Activated CD4-positive, alpha-beta T cell treated with anti-CD3 and anti-CD28 coated beads for 36 hours (primary cell): ENCODE data around the gene RNF168. TPM values are rescaled to one million over a fixed set of nuclear protein-coding genes. Genes with fewer than 3 reads are reported as not detected.
"Not testable (repeated sequence)": the region's sequence is repeated elsewhere in the genome, so short reads cannot be mapped to it uniquely, and the experiment has no call there.

Source experiments
- ATAC-seq: fragments of 200-7000 bp; cut with Tn5 transposase; one replicate; pipeline ENCODE4 v1.10.0; 2021; ENCODE audit warnings: mild to moderate bottlenecking, moderate library complexity
- CTCF ChIA-PET: fragments of 350-600 bp; sonication (Branson Sonifier 250); formaldehyde crosslinking; loops from one replicate; lab custom pipeline; 2021; ENCODE audit warnings: antibody characterized with exemption; lab: Charles Lee
- POLR2A ChIA-PET: fragments of 350-600 bp; sonication (Branson Sonifier 250); formaldehyde crosslinking; loops from one replicate; lab custom pipeline; 2021; ENCODE audit warnings: antibody characterized with exemption, inconsistent platforms; lab: Charles Lee
- DNase-seq: peaks from one replicate; pipeline ENCODE4 v3.0.0-alpha.2; 2020
- H3K27ac Mint-ChIP-seq: one replicate; pipeline ENCODE4 v1.8.0; 2021; ENCODE audit warnings: mixed read lengths
- H3K27me3 Mint-ChIP-seq: one replicate; pipeline ENCODE4 v1.8.0; 2021; ENCODE audit warnings: mixed read lengths
- H3K36me3 Mint-ChIP-seq: one replicate; pipeline ENCODE4 v1.8.0; 2021; ENCODE audit warnings: low read depth, mixed read lengths
- H3K4me1 Mint-ChIP-seq: one replicate; pipeline ENCODE4 v1.8.0; 2021; ENCODE audit warnings: mixed read lengths
- H3K4me3 Mint-ChIP-seq: one replicate; pipeline ENCODE4 v1.8.0; 2021; ENCODE audit warnings: mild to moderate bottlenecking, moderate library complexity, mixed read lengths
- H3K9me3 Mint-ChIP-seq: one replicate; pipeline ENCODE4 v1.8.0; 2021; ENCODE audit warnings: low read depth, mixed read lengths
- intact Hi-C, 2 experiments: fragments of 100-400 bp; cut with DNase I in 1 of 2; cut with micrococcal nuclease in 1 of 2; formaldehyde crosslinking; loops; one replicate each; pipeline versions ENCODE4 v1.14.2 to v1.15.1; 2022 to 2024; cut with DNase I, micrococcal nuclease
- total RNA-seq, 2 experiments: library from RNA; stranded (reverse); gene quantifications; one replicate each; pipeline ENCODE4 v1.2.3, GENCODE V29; 2021

The RNF168 gene
- total RNA-seq, 2 experiments from 2014 or later = 20.8 to 21.8 TPM

DNA sequence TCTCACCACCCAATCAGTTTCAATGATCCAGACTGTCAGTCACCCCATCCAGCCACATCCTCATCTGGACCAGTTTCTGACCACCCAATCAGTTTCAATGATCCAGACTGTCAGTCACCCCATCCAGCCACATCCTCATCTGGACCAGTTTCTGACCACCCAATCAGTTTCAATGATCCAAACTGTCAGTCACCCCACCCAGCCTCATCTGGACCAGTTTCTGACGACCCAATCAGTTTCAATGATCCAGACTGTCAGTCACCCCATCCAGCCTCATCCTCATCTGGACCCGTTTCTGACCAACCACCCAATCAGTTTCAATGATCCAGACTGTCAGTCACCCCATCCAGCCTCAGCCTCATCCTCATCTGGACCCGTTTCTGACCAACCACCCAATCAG is 33.4 kb downstream of the RNF168 start:
- not testable (repeated sequence) for H3K27me3 Mint-ChIP-seq

GRCh38 chr3:196463804-196464203 is 39.8 kb downstream of the RNF168 start:
- Mint-ChIP-seq H3K4me1 (peaks cover 9% of the 10 kb centered on the region), H3K27ac (no peak overlapping the region), H3K36me3 (peaks cover 8% of the 10 kb centered on the region), H3K4me3 (no peak overlapping the region), H3K9me3 (peaks cover 4% of the 10 kb centered on the region), H3K27me3 (no peaks in the 10 kb centered on the region)
- intact Hi-C loops = no loop called here
- CTCF ChIA-PET = interaction anchor here (1.1 kb wide), 1 partner anchor 55 kb away, joined by 3 read pairs; no protein-coding TSS in a partner anchor
- POLR2A ChIA-PET = no interaction called here
- DNase-seq (no peak), ATAC-seq (no peak)

More for the DNA sequence above, 33.4 kb downstream of the RNF168 start:
- CTCF ChIA-PET, H3K27ac Mint-ChIP-seq, H3K4me1 Mint-ChIP-seq, POLR2A ChIA-PET, H3K4me3 Mint-ChIP-seq, ATAC-seq, DNase-seq, intact Hi-C loops, H3K9me3 Mint-ChIP-seq: not testable (repeated sequence)
- H3K36me3 Mint-ChIP-seq = peaks cover 29% of the 10 kb centered on the region

GRCh38 chr3:196463478-196463756 is 40.2 kb downstream of the RNF168 start:
- H3K27ac Mint-ChIP-seq = no peak overlapping the region
- CTCF ChIA-PET = interaction anchor here (1.1 kb wide), 1 partner anchor 56 kb away, joined by 3 read pairs; no protein-coding TSS in a partner anchor
- H3K9me3 Mint-ChIP-seq = peaks cover 4% of the 10 kb centered on the region
- POLR2A ChIA-PET = no interaction called here
- intact Hi-C loops = no loop called here
- DNase-seq (no peak), ATAC-seq (no peak)
- no peak overlapping the region for H3K4me3 Mint-ChIP-seq
- H3K36me3 Mint-ChIP-seq = peaks cover 8% of the 10 kb centered on the region
- H3K27me3 Mint-ChIP-seq = no peaks in the 10 kb centered on the region
- peaks cover 9% of the 10 kb centered on the region for H3K4me1 Mint-ChIP-seq

DNA sequence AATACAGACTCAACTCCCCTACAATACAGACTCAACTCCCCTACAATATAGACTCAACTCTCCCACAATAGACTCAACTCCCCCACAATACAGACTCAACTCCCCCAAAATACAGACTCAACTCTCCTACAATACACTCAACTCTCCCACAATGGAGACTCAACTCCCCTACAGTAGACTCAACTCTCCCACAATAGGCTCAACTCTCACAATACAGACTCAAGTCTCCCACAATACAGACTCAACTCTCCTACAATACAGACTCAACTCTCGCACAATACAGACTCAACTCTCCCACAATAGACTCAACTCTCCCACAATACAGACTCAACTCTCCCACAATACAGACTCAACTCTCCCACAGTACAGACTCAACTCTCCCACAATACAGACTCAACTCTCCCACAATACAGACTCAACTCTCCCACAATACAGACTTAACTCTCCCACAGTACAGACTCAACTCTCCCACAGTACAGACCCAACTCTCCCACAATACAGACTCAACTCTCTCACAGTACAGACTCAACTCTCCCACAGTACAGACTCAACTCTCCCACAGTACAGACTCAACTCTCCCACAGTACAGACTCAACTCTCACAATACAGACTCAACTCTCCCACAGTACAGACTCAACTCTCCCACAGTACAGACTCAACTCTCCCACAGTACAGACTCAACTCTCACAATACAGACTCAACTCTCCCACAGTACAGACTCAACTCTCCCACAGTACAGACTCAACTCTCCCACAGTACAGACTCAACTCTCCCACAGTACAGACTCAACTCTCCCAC is 40.7 kb downstream of the RNF168 start:
- H3K27ac Mint-ChIP-seq, H3K27me3 Mint-ChIP-seq, DNase-seq, H3K4me3 Mint-ChIP-seq, H3K9me3 Mint-ChIP-seq, H3K4me1 Mint-ChIP-seq, ATAC-seq, CTCF ChIA-PET, H3K36me3 Mint-ChIP-seq, intact Hi-C loops, POLR2A ChIA-PET: not testable (repeated sequence)

DNA sequence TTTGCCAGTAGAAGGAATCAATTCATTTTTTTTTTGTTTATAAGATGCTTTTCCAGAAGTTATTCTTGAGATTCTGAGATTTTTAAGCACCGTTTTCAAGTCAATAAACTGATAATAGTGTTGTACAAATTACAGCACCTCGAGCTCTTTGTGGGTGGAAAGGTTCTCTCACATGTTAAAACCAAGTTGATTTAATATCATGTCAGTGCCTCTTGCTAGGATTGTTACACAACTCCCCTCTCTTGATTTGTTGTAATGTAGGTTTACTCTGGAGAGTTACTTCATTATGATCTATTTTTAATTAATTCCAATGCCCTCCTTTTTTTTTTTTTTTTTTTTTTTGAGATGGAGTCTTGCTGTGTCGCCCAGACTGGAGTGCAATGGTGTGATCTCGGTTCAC is 45.5 kb downstream of the RNF168 start:
- Mint-ChIP-seq H3K9me3 (peaks cover 4% of the 10 kb centered on the region), H3K36me3 (peaks cover 2% of the 10 kb centered on the region), H3K4me3 (no peak overlapping the region), H3K27ac (no peak overlapping the region), H3K27me3 (no peaks in the 10 kb centered on the region), H3K4me1 (peaks cover 11% of the 10 kb centered on the region)
- POLR2A ChIA-PET = no interaction called here
- ATAC-seq (no peak), DNase-seq (no peak)
- CTCF ChIA-PET = interaction anchor here (0.7 kb wide), 1 partner anchor 93 kb away, joined by 4 read pairs; no protein-coding TSS in a partner anchor
- intact Hi-C loops = no loop called here

GRCh38 chr3:196457470-196457869 is 46.1 kb downstream of the RNF168 start:
- POLR2A ChIA-PET = interaction anchor here (0.6 kb wide), 1 partner anchor 44 kb away, joined by 3 read pairs; no protein-coding TSS in a partner anchor
- intact Hi-C loops = not testable (repeated sequence)

GRCh38 chr3:196454935-196455334 is 48.6 kb downstream of the RNF168 start:
- intact Hi-C loops = no loop called here
- H3K4me3 Mint-ChIP-seq = no peak overlapping the region
- CTCF ChIA-PET = interaction anchor here (1.4 kb wide), 1 partner anchor 10 kb away, joined by 3 read pairs; no protein-coding TSS in a partner anchor

More at GRCh38 chr3:196457470-196457869, 46.1 kb downstream of the RNF168 start:
- ATAC-seq, H3K36me3 Mint-ChIP-seq, H3K27ac Mint-ChIP-seq, H3K9me3 Mint-ChIP-seq, H3K27me3 Mint-ChIP-seq, H3K4me3 Mint-ChIP-seq: not testable (repeated sequence)
- DNase-seq = peak; percentile 21
- CTCF ChIA-PET = interaction anchor here (0.7 to 1.2 kb wide), 3 partner anchors 25 to 93 kb away, joined by 3 to 4 read pairs (median 4); partner anchors contain the start of gene UBXN7
- peaks cover 11% of the 10 kb centered on the region for H3K4me1 Mint-ChIP-seq

DNA sequence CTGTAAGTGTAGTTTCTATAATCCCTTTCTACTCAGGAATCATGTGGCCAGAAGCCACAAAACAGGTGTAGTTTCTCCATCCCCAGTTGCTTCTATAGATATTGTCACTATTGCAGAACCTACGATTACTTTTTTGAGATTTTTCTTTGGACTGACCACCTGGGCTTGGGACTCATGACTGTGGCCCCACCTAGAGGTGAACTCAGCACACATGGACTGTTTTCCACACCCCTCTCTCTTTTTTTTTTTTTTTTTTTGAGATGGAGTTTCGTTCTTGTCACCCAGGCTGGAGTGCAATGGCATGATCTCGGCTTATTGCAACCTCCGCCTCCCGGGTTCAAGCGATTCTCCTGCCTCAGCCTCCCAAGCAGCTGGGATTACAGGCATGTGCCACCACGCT is 58.2 kb downstream of the RNF168 start:
- intact Hi-C loops = loop anchor here in 1 of 2 experiments (1.0 kb wide), 1 partner anchor 192 kb away; no protein-coding TSS in a partner anchor

More at GRCh38 chr3:196454935-196455334, 48.6 kb downstream of the RNF168 start:
- Mint-ChIP-seq H3K27ac (no peak overlapping the region), H3K9me3 (no peaks in the 10 kb centered on the region), H3K27me3 (no peaks in the 10 kb centered on the region), H3K4me1 (peaks cover 4% of the 10 kb centered on the region), H3K36me3 (no peaks in the 10 kb centered on the region)
- POLR2A ChIA-PET = no interaction called here
- DNase-seq (no peak), ATAC-seq (no peak)

GRCh38 chr3:196444500-196444894 is 59.1 kb downstream of the RNF168 start:
- ChIA-PET CTCF (no interaction called here), POLR2A (no interaction called here)
- no peak for DNase-seq
- ATAC-seq = no peak
- intact Hi-C loops = no loop called here
- H3K9me3 Mint-ChIP-seq = no peaks in the 10 kb centered on the region
- H3K4me1 Mint-ChIP-seq = peaks cover 21% of the 10 kb centered on the region
- H3K36me3 Mint-ChIP-seq = no peaks in the 10 kb centered on the region
- H3K27me3 Mint-ChIP-seq = no peaks in the 10 kb centered on the region
- no peak overlapping the region for H3K27ac Mint-ChIP-seq
- H3K4me3 Mint-ChIP-seq = no peak overlapping the region

More for the DNA sequence above, 58.2 kb downstream of the RNF168 start:
- H3K4me3 Mint-ChIP-seq, H3K27ac Mint-ChIP-seq, POLR2A ChIA-PET, CTCF ChIA-PET, H3K36me3 Mint-ChIP-seq, ATAC-seq, H3K27me3 Mint-ChIP-seq, H3K9me3 Mint-ChIP-seq: not testable (repeated sequence)
- H3K4me1 Mint-ChIP-seq = peaks cover 16% of the 10 kb centered on the region
- peak; percentile 26 for DNase-seq

DNA sequence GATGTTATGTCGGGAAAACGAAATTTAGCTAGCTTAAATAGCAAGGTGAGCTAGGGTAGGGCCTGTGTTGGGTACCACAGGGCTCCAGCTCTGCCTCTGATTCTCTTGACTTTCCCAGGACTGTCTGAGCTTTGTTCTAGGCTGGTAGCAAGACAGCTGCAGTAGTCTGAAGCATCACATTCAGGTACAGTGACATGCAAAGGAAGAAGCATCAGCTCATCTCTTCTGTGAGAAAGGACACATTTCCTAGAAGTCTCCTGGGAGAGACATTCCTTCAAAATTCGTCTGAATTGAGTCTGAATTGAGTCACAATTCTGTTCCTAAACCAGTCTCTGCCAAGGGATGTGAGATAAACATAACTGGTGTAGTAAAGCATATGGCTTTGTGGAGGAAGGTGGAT is 62.9 kb downstream of the RNF168 start:
- no peaks in the 10 kb centered on the region for H3K9me3 Mint-ChIP-seq
- H3K36me3 Mint-ChIP-seq = no peaks in the 10 kb centered on the region
- H3K4me3 Mint-ChIP-seq = no peak overlapping the region
- ATAC-seq (no peak), DNase-seq (no peak)
- ChIA-PET CTCF (interaction anchor here (0.7 kb wide), 1 partner anchor 61 kb away, joined by 3 read pairs; no protein-coding TSS in a partner anchor), POLR2A (no interaction called here)
- intact Hi-C loops = no loop called here
- no peaks in the 10 kb centered on the region for H3K27me3 Mint-ChIP-seq
- peak overlapping the region; percentile 25 for H3K27ac Mint-ChIP-seq
- peaks cover 21% of the 10 kb centered on the region for H3K4me1 Mint-ChIP-seq

DNA sequence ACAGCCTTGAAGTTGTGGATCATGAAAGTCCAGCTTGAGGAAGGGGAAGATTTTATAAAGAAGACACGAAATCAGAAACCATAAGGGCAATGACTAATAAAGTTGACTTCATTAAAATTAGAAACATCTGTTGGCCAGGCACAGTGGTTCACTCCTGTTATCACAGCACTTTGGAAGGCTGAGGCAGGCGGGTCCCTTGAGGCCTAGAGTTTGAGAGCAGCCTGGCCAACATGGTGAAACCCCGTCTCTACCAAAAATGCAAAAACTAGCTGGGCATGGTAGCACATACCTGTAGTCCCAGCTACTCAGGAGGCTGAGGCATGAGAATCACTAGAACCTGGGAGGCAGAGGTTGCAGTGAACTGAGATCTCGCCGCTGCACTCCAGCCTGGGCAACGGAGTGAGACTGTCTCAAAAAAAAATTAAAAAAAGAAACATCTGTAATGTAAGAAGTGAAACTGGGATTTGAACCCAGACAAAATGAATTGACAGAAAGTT is 63.5 kb downstream of the RNF168 start:
- H3K9me3 Mint-ChIP-seq = no peaks in the 10 kb centered on the region
- no peak for DNase-seq
- ATAC-seq = no peak
- peaks cover 21% of the 10 kb centered on the region for H3K4me1 Mint-ChIP-seq
- no peak overlapping the region for H3K27ac Mint-ChIP-seq
- ChIA-PET POLR2A (interaction anchor here (0.7 kb wide), 1 partner anchor 238 kb away, joined by 4 read pairs; no protein-coding TSS in a partner anchor), CTCF (interaction anchor here (0.7 kb wide), 1 partner anchor 60 kb away, joined by 3 read pairs; no protein-coding TSS in a partner anchor)
- intact Hi-C loops = no loop called here
- H3K27me3 Mint-ChIP-seq = no peaks in the 10 kb centered on the region
- H3K4me3 Mint-ChIP-seq = no peak overlapping the region
- no peaks in the 10 kb centered on the region for H3K36me3 Mint-ChIP-seq
